ENCODE measurements around the gene NOVA1.
A peak's percentile ranks its signal among the peaks of the same experiment; 100 is the strongest.

NOVA1 gene

GRCh38 chr14:26593357-26593756 lies 4.5 kb downstream of the NOVA1 start:
- DNase-seq = no peak

- no peak for DNase-seq
Measured at GRCh38 chr14:26589925-26590324, 7.9 kb downstream of the NOVA1 start.

- no peak for DNase-seq
Measured at GRCh38 chr14:26577711-26578110, 20.1 kb downstream of the NOVA1 start.

GRCh38 chr14:26554069-26554772 lies 43.6 kb downstream of the NOVA1 start:
- no peak for DNase-seq

GRCh38 chr14:26549571-26549970 lies 48.3 kb downstream of the NOVA1 start:
- no peak for DNase-seq

- DNase-seq = no peak
Measured at GRCh38 chr14:26548406-26548805, 49.4 kb downstream of the NOVA1 start.

- no peak for DNase-seq
Measured at GRCh38 chr14:26538176-26538575, 59.7 kb downstream of the NOVA1 start.

- DNase-seq = peak in 1 of 2 experiments; percentile 41
Measured at GRCh38 chr14:26531894-26532293, 65.9 kb downstream of the NOVA1 start.

- no peak for DNase-seq
Measured at GRCh38 chr14:26528415-26529182, 69.2 kb downstream of the NOVA1 start.

GRCh38 chr14:26527095-26527494 lies 70.7 kb downstream of the NOVA1 start:
- DNase-seq = no peak

GRCh38 chr14:26526137-26526536 lies 71.7 kb downstream of the NOVA1 start:
- DNase-seq = no peak

- DNase-seq = no peak
Measured at GRCh38 chr14:26525085-26525484, 72.7 kb downstream of the NOVA1 start.

GRCh38 chr14:26522967-26523366 lies 74.9 kb downstream of the NOVA1 start:
- DNase-seq = no peak

- DNase-seq = no peak
Measured at GRCh38 chr14:26517771-26518170, 80.1 kb downstream of the NOVA1 start.

GRCh38 chr14:26500028-26500427 lies 97.8 kb downstream of the NOVA1 start:
- no peak for DNase-seq

- no peak for DNase-seq
Measured at GRCh38 chr14:26499546-26499945, 98.3 kb downstream of the NOVA1 start.

GRCh38 chr14:26486922-26487321 lies 110.9 kb downstream of the NOVA1 start:
- DNase-seq = no peak

- no peak for DNase-seq
Measured at GRCh38 chr14:26484562-26484961, 113.3 kb downstream of the NOVA1 start.

GRCh38 chr14:26478967-26479366 lies 118.9 kb downstream of the NOVA1 start:
- no peak for DNase-seq

GRCh38 chr14:26466862-26467261 lies 131.0 kb downstream of the NOVA1 start:
- no peak for DNase-seq

GRCh38 chr14:26463136-26463535 lies 134.7 kb downstream of the NOVA1 start:
- DNase-seq = no peak

GRCh38 chr14:26454105-26454504 lies 143.7 kb downstream of the NOVA1 start:
- no peak for DNase-seq

GRCh38 chr14:26448181-26448855 lies 149.5 kb downstream of the NOVA1 start:
- DNase-seq = no peak

GRCh38 chr14:26444822-26445221 lies 153.0 kb downstream of the NOVA1 start:
- no peak for DNase-seq
